Karpas-422 (cell line): ENCODE results near the gene DSCAML1. TPM values are rescaled to one million over a fixed set of nuclear protein-coding genes. Genes with fewer than 3 reads are reported as not detected.

Experiments used
- DNase-seq: peaks from one replicate; pipeline ENCODE4 v3.0.0-alpha.2; 2015
- H2AFZ ChIP-seq: fragments of 200-600 bp; sonication (generic); 2 replicates; pipeline ENCODE4 v1.6.1; 2014; ENCODE audit warnings: antibody characterized with exemption, low read length, mixed read lengths
- H3K27ac ChIP-seq: fragments of 200-600 bp; sonication (generic); 2 replicates; pipeline ENCODE4 v1.5.1; 2014; ENCODE audit warnings: mild to moderate bottlenecking, low read length, moderate library complexity
- H3K27me3 ChIP-seq: fragments of 200-600 bp; sonication (generic); 2 replicates; pipeline ENCODE4 v1.6.1; 2014; ENCODE audit warnings: low read length, mixed read lengths
- H3K36me3 ChIP-seq: fragments of 200-600 bp; sonication (generic); 2 replicates; pipeline ENCODE4 v1.6.1; 2014; ENCODE audit warnings: low read length, mixed read lengths; ENCODE audit not compliant: insufficient read depth
- H3K4me1 ChIP-seq: fragments of 200-600 bp; sonication (generic); 2 replicates; pipeline ENCODE4 v1.6.1; 2014; ENCODE audit warnings: mild to moderate bottlenecking, low read length, mixed read lengths
- H3K4me2 ChIP-seq: fragments of 200-600 bp; sonication (generic); 2 replicates; pipeline ENCODE4 v1.6.1; 2014; ENCODE audit warnings: low read length, low read depth, mild to moderate bottlenecking; ENCODE audit not compliant: poor library complexity, severe bottlenecking
- H3K4me3 ChIP-seq: fragments of 200-600 bp; sonication (generic); 2 replicates; pipeline ENCODE4 v1.5.1; 2014; ENCODE audit warnings: mild to moderate bottlenecking, antibody characterized with exemption, low read length, mixed read lengths
- H3K79me2 ChIP-seq: fragments of 200-600 bp; sonication (generic); 2 replicates; pipeline ENCODE4 v1.6.1; 2014; ENCODE audit warnings: mild to moderate bottlenecking, low read length, mixed read lengths
- H3K9ac ChIP-seq: fragments of 200-600 bp; sonication (generic); 2 replicates; pipeline ENCODE4 v1.6.0; 2014; ENCODE audit warnings: low read length
- H3K9me2 ChIP-seq: fragments of 200-600 bp; sonication (generic), shearing (Covaris generic); replicated peaks from 2 replicates; pipeline ENCODE4 v1.6.0; 2014; ENCODE audit warnings: mild to moderate bottlenecking, low read length, moderate library complexity; ENCODE audit not compliant: insufficient read depth
- H3K9me3 ChIP-seq: fragments of 300-700, 200-600 bp; sonication (generic); 2 replicates; pipeline ENCODE4 v1.6.1; 2014; ENCODE audit warnings: low read length, mixed read lengths
- H4K20me1 ChIP-seq: fragments of 200-600 bp; sonication (generic); 2 replicates; pipeline ENCODE4 v1.6.1; 2014; ENCODE audit warnings: mild to moderate bottlenecking, antibody characterized with exemption, low read length, low read depth; ENCODE audit not compliant: insufficient read depth
- total RNA-seq: library from RNA; depleted of rRNA; stranded (reverse); fragments of >200 nt; shearing (Covaris generic); gene quantifications from 2 replicates; pipeline ENCODE4 v1.2.3, GENCODE V29; 2014; ENCODE audit warnings: low replicate concordance

DSCAML1 gene
- total RNA-seq, 1 experiment from 2014 or later = not detected

DNA sequence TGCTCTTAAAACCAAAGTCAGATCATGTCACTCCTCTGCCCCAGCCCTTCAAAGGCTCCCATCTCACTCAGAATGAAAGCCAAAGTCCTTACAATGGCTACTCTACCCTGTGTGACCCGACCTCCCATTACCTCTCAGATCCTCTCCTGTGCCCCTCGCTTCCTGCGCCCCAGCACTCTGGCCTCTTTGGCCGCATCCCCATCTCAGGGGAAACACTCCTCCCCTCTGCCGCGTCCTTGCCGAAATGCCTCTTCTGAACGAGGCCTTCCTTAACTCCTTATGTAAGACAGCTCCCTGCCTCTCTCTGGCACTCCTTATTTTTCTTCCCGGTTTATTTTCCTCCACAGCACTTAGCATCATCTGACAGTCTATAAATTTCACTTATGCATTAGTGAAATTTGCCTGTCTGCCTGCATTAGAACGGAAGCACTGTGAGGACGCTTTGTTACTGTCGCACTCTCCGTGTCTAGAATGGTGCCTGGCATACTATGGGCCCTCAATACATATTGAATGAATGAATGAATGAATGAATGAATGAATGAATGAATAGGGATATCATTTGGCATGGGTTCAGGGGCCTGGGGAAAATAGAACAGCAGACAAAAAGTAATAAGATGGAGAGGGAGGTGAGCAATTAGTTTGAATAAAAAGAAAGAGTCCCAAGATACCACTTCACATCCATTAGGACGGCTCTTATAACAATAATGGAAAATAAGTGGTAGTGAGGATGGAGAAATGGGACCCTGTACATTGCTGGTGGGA lies 331.6 kb downstream of the DSCAML1 start:
- Histone ChIP-seq H3K27me3 (no peaks in the 10 kb centered on the region), H3K4me1 (no peaks in the 10 kb centered on the region), H3K9me2 (no peaks in the 10 kb centered on the region), H3K9ac (no peak overlapping the region), H3K4me2 (no peak overlapping the region), H3K36me3 (no peaks in the 10 kb centered on the region), H3K4me3 (no peak overlapping the region), H3K79me2 (no peaks in the 10 kb centered on the region), H3K9me3 (no peaks in the 10 kb centered on the region), H3K27ac (no peak overlapping the region), H4K20me1 (no peaks in the 10 kb centered on the region), H2AFZ (no peak overlapping the region)
- DNase-seq = no peak

DNA sequence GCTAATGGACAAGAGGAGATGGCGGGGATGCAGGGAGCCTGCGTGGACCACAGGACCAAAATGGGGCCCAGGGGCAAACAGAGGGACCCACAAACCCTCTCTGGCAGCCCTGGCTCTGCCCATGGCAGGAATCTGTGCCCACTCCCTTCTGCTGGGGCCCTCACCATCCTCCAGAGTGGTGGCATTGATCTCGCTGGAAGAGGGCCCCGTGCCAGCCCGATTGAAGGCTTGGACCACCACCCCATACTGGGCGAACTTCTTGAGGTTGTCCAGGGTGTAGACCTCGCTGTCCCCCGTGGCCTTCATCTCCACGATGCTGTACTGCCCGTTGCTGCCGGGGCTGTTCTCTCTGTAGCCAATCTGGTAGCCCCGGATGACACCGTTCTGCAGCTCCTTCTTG lies 332.2 kb downstream of the DSCAML1 start:
- Histone ChIP-seq H3K27me3 (no peaks in the 10 kb centered on the region), H3K4me3 (no peak overlapping the region), H3K27ac (no peak overlapping the region), H4K20me1 (no peaks in the 10 kb centered on the region), H3K79me2 (no peaks in the 10 kb centered on the region), H2AFZ (no peak overlapping the region), H3K4me2 (no peak overlapping the region), H3K9me3 (no peaks in the 10 kb centered on the region), H3K36me3 (no peaks in the 10 kb centered on the region), H3K9ac (no peak overlapping the region), H3K4me1 (no peaks in the 10 kb centered on the region), H3K9me2 (no peaks in the 10 kb centered on the region)
- no peak for DNase-seq

DNA sequence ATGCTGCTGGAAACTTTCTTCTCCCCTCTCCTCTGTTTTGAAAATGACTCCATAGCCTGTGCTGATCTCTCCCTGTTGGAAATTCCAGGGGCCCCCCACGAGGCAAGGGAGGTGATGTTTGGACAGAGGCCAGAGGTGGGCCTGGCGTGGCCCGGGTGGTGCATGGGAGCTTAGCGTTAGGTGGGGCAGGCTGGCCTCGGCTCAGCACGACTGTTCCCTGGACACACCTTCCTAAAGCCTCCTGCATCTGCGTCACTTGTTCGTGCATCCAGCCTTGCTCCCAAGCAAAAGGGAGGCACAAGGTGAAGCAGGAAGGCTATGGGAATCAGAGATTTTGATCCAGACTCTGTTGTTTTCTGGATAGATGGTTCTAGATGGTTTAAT lies 334.2 kb downstream of the DSCAML1 start:
- no peak for DNase-seq
- Histone ChIP-seq H3K4me2 (no peak overlapping the region), H2AFZ (no peak overlapping the region), H3K36me3 (no peaks in the 10 kb centered on the region), H3K9me2 (no peaks in the 10 kb centered on the region), H3K27ac (no peak overlapping the region), H3K9me3 (no peaks in the 10 kb centered on the region), H4K20me1 (no peaks in the 10 kb centered on the region), H3K27me3 (no peaks in the 10 kb centered on the region), H3K9ac (no peak overlapping the region), H3K79me2 (no peaks in the 10 kb centered on the region), H3K4me1 (no peaks in the 10 kb centered on the region), H3K4me3 (no peak overlapping the region)

DNA sequence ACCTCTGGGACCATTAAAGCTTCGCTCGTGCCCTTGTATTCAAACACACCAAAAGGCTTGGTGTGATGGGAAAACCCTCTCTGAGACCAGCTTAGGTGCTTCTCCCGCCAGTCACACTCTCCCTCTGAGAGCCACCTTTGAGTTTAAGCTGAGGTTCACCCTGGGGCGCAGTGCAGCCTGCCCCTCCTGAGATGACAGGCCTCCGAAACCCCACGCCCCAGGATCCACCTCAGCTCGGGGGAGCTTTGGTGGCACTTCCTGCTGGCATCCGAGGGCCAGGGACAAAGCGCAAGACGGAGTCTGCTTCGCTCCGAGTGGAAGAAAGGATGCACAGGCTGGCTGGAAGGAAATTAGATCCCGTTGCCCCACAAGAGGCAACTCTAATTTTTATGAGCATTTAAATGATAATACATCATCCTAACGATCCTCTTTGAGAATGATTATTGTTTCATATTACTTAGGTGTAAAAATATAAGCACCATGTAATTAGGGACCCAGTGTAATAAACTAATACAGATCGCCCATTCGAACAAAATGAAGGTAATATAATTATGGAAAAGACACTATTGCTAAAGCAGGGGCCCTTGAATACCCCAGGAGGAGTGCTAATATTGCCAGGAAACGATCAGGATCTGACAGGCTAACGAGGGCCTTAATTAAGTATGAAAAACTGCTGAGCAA lies 334.7 kb downstream of the DSCAML1 start:
- H3K4me1 ChIP-seq = no peaks in the 10 kb centered on the region
- H3K36me3 ChIP-seq = no peaks in the 10 kb centered on the region

DNA sequence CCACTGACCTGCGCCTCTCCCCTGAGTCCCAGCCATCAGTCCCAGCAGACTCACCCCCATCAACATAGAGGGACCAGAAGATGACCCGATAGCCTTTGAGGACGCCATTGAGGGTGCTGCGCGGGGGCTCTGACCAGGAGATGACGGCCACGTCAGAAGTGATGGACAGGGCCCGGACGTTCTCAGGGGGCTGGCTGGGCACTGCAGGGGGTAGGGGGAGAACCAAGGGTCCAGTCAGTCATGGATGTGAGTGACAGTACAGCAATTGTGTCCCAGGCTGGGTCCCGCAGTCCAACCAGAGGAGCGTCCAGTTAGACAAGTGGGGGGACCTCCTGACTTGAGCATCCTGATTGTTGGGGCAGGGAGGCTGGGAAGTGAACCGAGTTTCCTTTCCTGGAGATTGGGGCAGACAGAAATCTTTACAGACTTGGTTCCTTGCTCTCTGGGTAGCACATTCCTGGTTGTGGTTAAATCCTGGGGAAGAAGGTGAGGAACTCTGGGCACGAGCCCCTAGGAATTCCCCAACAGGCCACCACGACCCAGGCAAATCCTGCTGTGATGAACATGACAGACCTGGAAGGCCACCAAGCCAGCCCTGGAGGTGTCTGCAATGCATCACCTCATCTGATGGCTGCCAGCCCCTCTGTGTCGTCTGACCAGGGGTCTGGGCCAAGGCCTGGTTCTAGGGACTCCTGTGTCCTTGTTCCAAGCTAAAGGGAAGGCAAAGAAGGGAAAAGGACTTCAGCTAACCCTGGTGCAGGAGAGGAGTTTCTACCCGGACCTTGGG lies 335.4 kb downstream of the DSCAML1 start:
- H3K27ac ChIP-seq = no peak overlapping the region
- no peaks in the 10 kb centered on the region for H3K27me3 ChIP-seq
- H3K36me3 ChIP-seq = no peaks in the 10 kb centered on the region
- no peak overlapping the region for H3K4me3 ChIP-seq
- no peak for DNase-seq
- H3K9me2 ChIP-seq = no peaks in the 10 kb centered on the region
- H3K9ac ChIP-seq = no peak overlapping the region
- H3K4me1 ChIP-seq = no peaks in the 10 kb centered on the region
- H3K79me2 ChIP-seq = no peaks in the 10 kb centered on the region
- no peak overlapping the region for H2AFZ ChIP-seq
- H3K9me3 ChIP-seq = no peaks in the 10 kb centered on the region
- no peaks in the 10 kb centered on the region for H4K20me1 ChIP-seq
- no peak overlapping the region for H3K4me2 ChIP-seq

More for the DNA sequence above, 334.7 kb downstream of the DSCAML1 start:
- no peaks in the 10 kb centered on the region for H3K9me3 ChIP-seq
- no peak overlapping the region for H3K4me2 ChIP-seq
- H3K4me3 ChIP-seq = no peak overlapping the region
- no peaks in the 10 kb centered on the region for H3K79me2 ChIP-seq
- H3K9me2 ChIP-seq = no peaks in the 10 kb centered on the region
- no peak overlapping the region for H3K9ac ChIP-seq
- no peak for DNase-seq
- H2AFZ ChIP-seq = no peak overlapping the region
- H4K20me1 ChIP-seq = no peaks in the 10 kb centered on the region
- H3K27me3 ChIP-seq = no peaks in the 10 kb centered on the region
- H3K27ac ChIP-seq = no peak overlapping the region

DNA sequence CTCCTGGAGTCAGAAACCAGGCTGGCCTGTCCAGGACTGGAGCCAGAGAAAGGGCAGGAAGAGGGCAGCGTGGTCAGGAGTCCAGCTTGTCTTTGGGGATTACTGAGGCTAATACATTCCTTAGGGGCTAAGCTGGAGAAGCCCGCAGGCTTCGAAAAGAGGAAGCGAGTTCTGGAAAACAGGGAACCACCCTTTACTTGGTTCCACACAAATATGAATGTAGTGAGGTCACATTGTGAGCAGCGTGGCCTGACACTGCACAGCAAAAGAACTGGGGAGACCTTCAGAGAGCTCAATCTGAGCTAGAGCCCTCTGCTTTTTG lies 337.1 kb downstream of the DSCAML1 start:
- no peaks in the 10 kb centered on the region for H3K36me3 ChIP-seq
- H4K20me1 ChIP-seq = no peaks in the 10 kb centered on the region
- no peak overlapping the region for H3K4me3 ChIP-seq
- H3K27ac ChIP-seq = no peak overlapping the region
- H3K27me3 ChIP-seq = no peaks in the 10 kb centered on the region
- no peak overlapping the region for H3K4me2 ChIP-seq
- H3K9me3 ChIP-seq = no peaks in the 10 kb centered on the region
- no peaks in the 10 kb centered on the region for H3K9me2 ChIP-seq
- H3K79me2 ChIP-seq = no peaks in the 10 kb centered on the region
- H2AFZ ChIP-seq = no peak overlapping the region
- no peak for DNase-seq
- H3K9ac ChIP-seq = no peak overlapping the region
- H3K4me1 ChIP-seq = no peaks in the 10 kb centered on the region

DNA sequence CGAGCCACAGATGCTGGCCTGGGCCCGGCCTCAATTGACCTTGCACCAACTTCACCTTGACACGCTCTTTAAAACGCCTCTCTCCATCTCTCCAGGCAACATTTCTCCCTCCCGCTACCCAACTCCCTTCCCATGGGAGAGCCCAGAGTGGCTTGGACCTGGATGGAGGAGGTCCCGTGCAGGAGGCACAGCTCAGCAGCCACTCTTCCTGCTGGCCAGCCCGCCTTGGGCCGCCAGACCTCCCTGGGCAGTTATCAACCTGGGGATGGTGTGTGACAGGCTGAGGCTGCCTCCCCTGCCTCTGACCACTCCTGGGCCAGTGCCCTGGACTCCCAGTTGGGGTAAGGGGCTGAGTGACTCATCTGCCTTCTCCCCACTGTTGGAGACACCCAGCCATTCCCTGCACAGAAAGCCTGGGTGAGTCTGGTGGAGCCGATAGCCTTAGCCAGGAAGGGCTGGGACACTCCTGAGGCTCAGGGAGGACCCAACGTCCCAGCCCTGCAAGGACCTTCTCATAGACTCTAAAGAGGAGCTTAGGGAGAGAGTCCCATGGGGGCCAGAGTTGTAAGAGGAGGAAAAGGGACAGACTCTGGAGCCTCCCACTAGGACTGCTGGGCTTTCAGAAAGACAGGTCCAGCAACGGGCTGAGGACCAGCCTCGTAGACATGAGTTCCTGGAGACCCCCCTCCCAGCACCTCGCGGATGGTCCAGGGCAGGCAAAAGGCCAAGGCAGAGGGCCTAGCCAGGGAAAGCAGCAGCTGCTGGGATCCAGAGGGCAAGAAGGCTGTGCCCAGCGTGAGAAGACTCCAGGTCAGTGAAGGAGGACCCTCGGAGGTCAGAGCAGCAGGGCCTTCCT lies 337.7 kb downstream of the DSCAML1 start:
- Histone ChIP-seq H2AFZ (no peak overlapping the region), H3K4me2 (no peak overlapping the region), H3K27ac (no peak overlapping the region)

More for the DNA sequence above, 337.7 kb downstream of the DSCAML1 start:
- Histone ChIP-seq H4K20me1 (no peaks in the 10 kb centered on the region), H3K4me3 (no peak overlapping the region), H3K9me2 (no peaks in the 10 kb centered on the region), H3K4me1 (no peaks in the 10 kb centered on the region), H3K79me2 (no peaks in the 10 kb centered on the region), H3K36me3 (no peaks in the 10 kb centered on the region), H3K27me3 (no peaks in the 10 kb centered on the region), H3K9ac (no peak overlapping the region), H3K9me3 (no peaks in the 10 kb centered on the region)
- DNase-seq = no peak
